OCI-LY1 (cell line): Measurements from ENCODE around the gene OR10G3.

Experiments
- CTCF ChIP-seq: fragments of 200-600 bp; sonication (generic), shearing (Covaris generic); IDR thresholded peaks from 2 replicates; pipeline ENCODE4 v1.5.1; 2017; ENCODE audit warnings: mild to moderate bottlenecking, antibody characterized with exemption, low read length, moderate library complexity, mixed read lengths
- EZH2 ChIP-seq: fragments of 200-600 bp; sonication (generic), shearing (Covaris generic); IDR thresholded peaks from 2 replicates; pipeline ENCODE4 v1.8.0; 2017; ENCODE audit warnings: borderline replicate concordance, mixed run types, mild to moderate bottlenecking, antibody characterized with exemption, low read length, moderate library complexity, mixed read lengths

- TF ChIP-seq CTCF = no peak
- TF ChIP-seq EZH2 = no peak
These were observed 59.1 kb downstream of the OR10G3 start for GRCh38 chr14:21520767-21521166.
